ENCODE measurements around the gene ALKBH5.

ALKBH5 gene

GRCh38 chr17:18161207-18162145 is 22.2 kb upstream of the ALKBH5 start:
- DNase-seq (ENCODE audit: low read depth): no peak
- H3K4me3 ChIP-seq (ENCODE audit: control insufficient read depth, low read depth, low read length): no peak overlapping the region
- TF ChIP-seq, protein P1, sequence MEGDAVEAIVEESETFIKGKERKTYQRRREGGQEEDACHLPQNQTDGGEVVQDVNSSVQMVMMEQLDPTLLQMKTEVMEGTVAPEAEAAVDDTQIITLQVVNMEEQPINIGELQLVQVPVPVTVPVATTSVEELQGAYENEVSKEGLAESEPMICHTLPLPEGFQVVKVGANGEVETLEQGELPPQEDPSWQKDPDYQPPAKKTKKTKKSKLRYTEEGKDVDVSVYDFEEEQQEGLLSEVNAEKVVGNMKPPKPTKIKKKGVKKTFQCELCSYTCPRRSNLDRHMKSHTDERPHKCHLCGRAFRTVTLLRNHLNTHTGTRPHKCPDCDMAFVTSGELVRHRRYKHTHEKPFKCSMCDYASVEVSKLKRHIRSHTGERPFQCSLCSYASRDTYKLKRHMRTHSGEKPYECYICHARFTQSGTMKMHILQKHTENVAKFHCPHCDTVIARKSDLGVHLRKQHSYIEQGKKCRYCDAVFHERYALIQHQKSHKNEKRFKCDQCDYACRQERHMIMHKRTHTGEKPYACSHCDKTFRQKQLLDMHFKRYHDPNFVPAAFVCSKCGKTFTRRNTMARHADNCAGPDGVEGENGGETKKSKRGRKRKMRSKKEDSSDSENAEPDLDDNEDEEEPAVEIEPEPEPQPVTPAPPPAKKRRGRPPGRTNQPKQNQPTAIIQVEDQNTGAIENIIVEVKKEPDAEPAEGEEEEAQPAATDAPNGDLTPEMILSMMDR (IDR thresholded peaks at IDR 0.05; ENCODE audit: control insufficient read depth, insufficient read depth, low read depth, low read length, missing control alignments): no peak

DNA sequence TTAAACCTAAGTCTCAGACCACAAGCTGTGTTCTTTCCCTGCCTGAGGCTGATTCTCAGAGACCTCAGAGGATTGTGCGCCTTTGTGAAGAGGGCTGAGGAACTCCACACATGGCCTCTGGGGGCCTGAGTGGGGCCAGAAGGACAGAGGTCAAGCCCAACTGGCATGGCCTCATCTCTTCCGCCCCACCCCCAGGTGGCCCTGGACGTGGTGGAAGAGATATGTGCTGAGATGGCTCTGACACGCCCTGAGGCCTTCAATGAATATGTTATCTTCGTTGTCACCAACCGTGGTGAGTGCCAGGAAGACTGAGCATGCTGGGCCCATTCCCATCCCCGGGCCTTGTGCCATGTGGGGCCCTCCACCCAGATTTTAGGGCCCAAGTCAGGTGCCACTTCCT is 20.1 kb upstream of the ALKBH5 start:
- TF ChIP-seq, protein P1 (IDR thresholded peaks at IDR 0.05; ENCODE audit: control insufficient read depth, insufficient read depth, low read depth, low read length, missing control alignments): no peak
- no peak for DNase-seq (ENCODE audit: low read depth)
- no peak overlapping the region for H3K4me3 ChIP-seq (ENCODE audit: control insufficient read depth, low read depth, low read length)

DNA sequence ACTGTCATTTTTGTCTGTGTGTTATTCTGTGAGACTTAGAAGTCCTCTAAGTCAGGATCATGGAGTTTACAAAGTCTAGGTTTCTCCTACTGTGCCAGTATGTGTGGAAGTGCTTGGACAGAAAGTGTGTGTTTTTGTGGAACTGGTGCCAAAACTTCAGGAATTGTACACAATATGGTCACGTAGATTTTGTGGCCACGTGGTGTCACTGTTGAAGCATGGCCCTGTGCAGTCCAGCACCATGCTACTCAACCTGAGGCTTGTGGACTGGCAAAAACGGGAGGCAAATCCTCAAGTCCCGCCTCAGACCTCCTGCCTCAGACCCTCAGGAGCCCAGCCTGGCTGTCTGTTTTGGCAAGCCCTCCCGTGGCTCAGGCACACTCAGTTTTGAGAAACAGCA is 16.7 kb upstream of the ALKBH5 start:
- H3K4me3 ChIP-seq (ENCODE audit: control insufficient read depth, low read depth, low read length): no peak overlapping the region
- DNase-seq (ENCODE audit: low read depth): no peak
- TF ChIP-seq, protein P1 (IDR thresholded peaks at IDR 0.05; ENCODE audit: control insufficient read depth, insufficient read depth, low read depth, low read length, missing control alignments): no peak

DNA sequence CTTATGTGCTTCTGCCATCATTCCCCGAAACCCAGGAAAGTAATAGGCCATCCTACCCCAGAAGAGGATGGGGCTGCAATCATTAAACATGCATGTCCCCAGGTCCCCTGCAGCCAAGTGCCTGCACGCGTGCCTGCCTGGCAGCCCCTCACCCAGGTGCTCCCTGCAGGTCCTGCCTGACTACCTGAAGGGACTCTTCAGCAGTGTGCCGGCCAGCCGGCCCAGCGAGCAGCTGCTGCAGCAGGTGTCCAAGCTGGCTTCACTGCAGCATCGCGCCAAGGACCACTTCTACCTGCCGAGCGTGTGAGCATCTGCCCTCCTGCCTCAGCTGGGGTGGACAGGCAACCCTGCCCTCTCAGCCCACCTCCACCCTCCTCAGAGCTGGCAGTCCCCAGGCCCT is 16.2 kb upstream of the ALKBH5 start:
- TF ChIP-seq, protein P1 (IDR thresholded peaks at IDR 0.05; ENCODE audit: control insufficient read depth, insufficient read depth, low read depth, low read length, missing control alignments): no peak
- H3K4me3 ChIP-seq (ENCODE audit: control insufficient read depth, low read depth, low read length): no peak overlapping the region
- no peak for DNase-seq (ENCODE audit: low read depth)

DNA sequence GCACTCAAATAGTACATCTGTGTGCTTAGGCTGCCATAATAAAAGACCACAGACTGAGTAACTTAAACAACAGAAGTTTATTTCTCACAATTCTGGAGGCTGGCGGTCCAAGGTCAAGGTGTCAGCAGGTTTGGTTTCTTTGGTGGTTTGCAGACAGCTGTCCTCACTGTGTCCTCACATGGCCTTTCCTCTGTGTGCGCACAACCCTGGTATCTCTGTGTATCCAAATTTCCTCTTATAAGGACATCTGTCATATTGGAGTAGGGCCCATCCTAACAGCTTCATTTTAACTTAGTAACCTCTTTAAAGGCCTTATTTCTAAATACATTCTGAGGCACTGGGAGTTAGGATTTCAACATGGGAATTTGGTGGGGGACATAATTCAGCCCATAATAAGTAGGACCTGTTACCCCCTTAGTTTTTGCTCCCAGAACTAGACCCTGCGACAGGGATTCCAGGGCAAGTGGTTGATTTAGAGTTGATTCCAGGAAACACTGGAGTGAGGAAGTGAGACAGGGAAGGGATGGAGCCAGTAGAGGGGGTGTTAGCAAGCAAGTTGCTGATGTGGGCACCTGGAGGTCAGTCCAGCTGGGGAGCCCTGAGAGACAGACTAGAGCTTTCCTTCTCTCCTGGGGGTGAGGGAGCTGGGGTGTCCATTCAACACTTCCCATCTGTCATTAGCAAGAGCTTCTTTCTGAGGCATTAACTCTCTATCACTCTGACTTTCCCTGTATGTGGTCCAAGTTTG is 10.9 kb upstream of the ALKBH5 start:
- H3K4me3 ChIP-seq (ENCODE audit: control insufficient read depth, low read depth, low read length): no peak overlapping the region
- TF ChIP-seq, protein P1 (IDR thresholded peaks at IDR 0.05; ENCODE audit: control insufficient read depth, insufficient read depth, low read depth, low read length, missing control alignments): no peak
- no peak for DNase-seq (ENCODE audit: low read depth)

DNA sequence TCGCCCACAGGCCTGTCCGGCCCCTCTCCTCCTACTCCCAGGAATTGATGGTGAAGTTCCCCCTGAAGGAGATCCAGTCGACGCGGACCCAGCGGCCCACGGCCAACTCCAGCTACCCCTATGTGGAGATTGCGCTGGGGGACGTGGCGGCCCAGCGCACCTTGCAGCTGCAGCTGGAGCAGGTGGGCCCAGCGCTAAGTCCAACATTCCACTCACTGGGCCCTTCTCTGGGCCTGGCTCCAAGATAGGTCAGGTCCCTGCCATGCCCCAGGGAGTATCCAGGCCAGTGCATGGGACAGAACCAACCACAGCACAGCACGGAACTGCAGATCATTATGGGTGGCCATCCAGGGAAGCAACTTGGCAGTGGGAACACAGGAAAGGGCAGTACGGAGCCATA is 9.9 kb upstream of the ALKBH5 start:
- no peak for DNase-seq (ENCODE audit: low read depth)
- TF ChIP-seq, protein P1 (IDR thresholded peaks at IDR 0.05; ENCODE audit: control insufficient read depth, insufficient read depth, low read depth, low read length, missing control alignments): no peak
- no peak overlapping the region for H3K4me3 ChIP-seq (ENCODE audit: control insufficient read depth, low read depth, low read length)
